Measurements from ENCODE around the gene SPATA24. TPM values are rescaled to one million over a fixed set of nuclear protein-coding genes. Genes with fewer than 3 reads are reported as not detected.

Gene SPATA24
- polyA plus RNA-seq, 4 donors: 7.2 to 15.1 (median 10.7) TPM

- Histone ChIP-seq H3K9me3 (ENCODE audit: control insufficient read depth in 2 of 2, insufficient read depth in 1 of 2, low read depth in 1 of 2, low read length in 1 of 2) (no peaks in the 10 kb centered on the region), H3K27ac (ENCODE audit: low read depth in 1 of 3, low read length in 2 of 3) (no peak overlapping the region), H3K4me1 (ENCODE audit: control insufficient read depth in 3 of 3, insufficient read depth in 2 of 3, low read depth in 1 of 3, low read length in 2 of 3) (peaks cover 2 to 21% (median 2%) of the 10 kb centered on the region in 3 donors), H3K36me3 (ENCODE audit: control insufficient read depth in 3 of 3, insufficient read depth in 2 of 3, low read depth in 1 of 3, low read length in 3 of 3) (peaks cover 0 to 32% (median 3%) of the 10 kb centered on the region in 3 donors), H3K4me3 (ENCODE audit: low read depth in 1 of 3, low read length in 3 of 3) (no peak overlapping the region), H3K27me3 (ENCODE audit: control insufficient read depth in 3 of 3, insufficient read depth in 3 of 3, low read length in 3 of 3) (no peaks in the 10 kb centered on the region)
- WGBS, 3 donors: 25 to 43% (median 41%) methylated on average over 4 to 5 of the region's 5 CpGs
- FAIRE-seq: peak; percentile 72
- peak; percentile 73 to 77 for DNase-seq
Measured at GRCh38 chr5:139422307-139422893, 18.5 kb upstream of the SPATA24 start.

- no peak for FAIRE-seq
- Histone ChIP-seq H3K4me1 (ENCODE audit: control insufficient read depth in 3 of 3, insufficient read depth in 2 of 3, low read depth in 1 of 3, low read length in 2 of 3) (peaks cover 6 to 32% (median 12%) of the 10 kb centered on the region in 3 donors), H3K4me3 (ENCODE audit: low read depth in 1 of 3, low read length in 3 of 3) (no peak overlapping the region), H3K27me3 (ENCODE audit: control insufficient read depth in 3 of 3, insufficient read depth in 3 of 3, low read length in 3 of 3) (no peaks in the 10 kb centered on the region), H3K9me3 (ENCODE audit: control insufficient read depth in 2 of 2, insufficient read depth in 1 of 2, low read depth in 1 of 2, low read length in 1 of 2) (no peaks in the 10 kb centered on the region), H3K36me3 (ENCODE audit: control insufficient read depth in 3 of 3, insufficient read depth in 2 of 3, low read depth in 1 of 3, low read length in 3 of 3) (peaks cover 0 to 21% (median 0%) of the 10 kb centered on the region in 3 donors), H3K27ac (ENCODE audit: low read depth in 1 of 3, low read length in 2 of 3) (peak overlapping the region in 2 of 3 donors; percentile 1 to 79)
- peak; percentile 71 to 81 for DNase-seq
- WGBS, 3 donors: 19 to 54% (median 44%) methylated on average over 9 of the region's 9 CpGs
Measured at GRCh38 chr5:139419226-139420192, 15.6 kb upstream of the SPATA24 start.

DNA sequence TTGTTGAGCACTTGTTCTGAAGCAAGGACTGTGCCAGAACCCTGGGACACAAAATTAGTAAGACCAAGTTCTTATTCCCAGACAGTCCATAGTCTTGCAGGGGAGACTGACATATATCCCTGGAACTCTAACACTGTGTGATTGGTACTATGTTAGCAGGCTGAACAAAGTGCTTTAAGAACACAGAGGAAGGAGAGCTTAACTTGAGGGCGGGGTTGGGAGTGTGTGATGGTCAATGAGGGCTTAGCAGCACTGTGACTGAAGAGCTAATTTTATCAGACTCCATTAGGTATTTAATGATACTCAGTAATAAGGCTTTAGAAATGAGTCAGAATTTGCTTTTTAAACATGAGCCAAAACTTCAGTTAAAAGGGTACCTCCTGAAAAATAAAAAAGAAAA is 14.9 kb upstream of the SPATA24 start:
- WGBS, 3 donors: 23 to 62% (median 58%) methylated on average over 1 of the region's 1 CpG
- peak; percentile 32 to 58 for DNase-seq
- H3K4me3 ChIP-seq (ENCODE audit: low read depth in 1 of 3, low read length in 3 of 3): no peak overlapping the region
- no peaks in the 10 kb centered on the region for H3K27me3 ChIP-seq (ENCODE audit: control insufficient read depth in 3 of 3, insufficient read depth in 3 of 3, low read length in 3 of 3)
- H3K36me3 ChIP-seq (ENCODE audit: control insufficient read depth in 3 of 3, insufficient read depth in 2 of 3, low read depth in 1 of 3, low read length in 3 of 3): peaks cover 0 to 16% (median 0%) of the 10 kb centered on the region in 3 donors
- no peak for FAIRE-seq
- peak overlapping the region in 2 of 3 donors; percentile 45 to 79 for H3K27ac ChIP-seq (ENCODE audit: low read depth in 1 of 3, low read length in 2 of 3)
- H3K9me3 ChIP-seq (ENCODE audit: control insufficient read depth in 2 of 2, insufficient read depth in 1 of 2, low read depth in 1 of 2, low read length in 1 of 2): no peaks in the 10 kb centered on the region
- peaks cover 7 to 35% (median 15%) of the 10 kb centered on the region in 3 donors for H3K4me1 ChIP-seq (ENCODE audit: control insufficient read depth in 3 of 3, insufficient read depth in 2 of 3, low read depth in 1 of 3, low read length in 2 of 3)

DNA sequence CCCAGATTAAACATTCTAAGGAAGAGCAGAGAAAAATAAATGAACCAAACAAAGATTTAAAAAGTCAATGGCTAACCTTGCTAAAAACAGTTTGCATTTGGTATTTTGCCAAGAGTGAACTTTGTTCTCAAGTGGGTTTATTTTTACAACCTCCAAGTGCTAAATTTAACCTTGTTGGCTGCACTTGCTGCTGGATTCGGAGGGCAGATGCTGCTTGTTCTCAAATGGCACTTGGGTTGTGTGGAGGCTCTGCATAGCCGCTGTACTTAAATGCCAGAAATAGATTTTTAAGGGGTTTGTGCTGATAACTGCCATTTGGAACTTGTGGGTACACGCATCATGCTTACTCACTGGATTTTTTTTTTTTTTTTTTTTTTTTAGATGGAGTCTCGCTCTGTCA is 13.3 kb upstream of the SPATA24 start:
- FAIRE-seq (no peak), DNase-seq (peak in 1 of 2 donors; percentile 25)
- 58 to 68% (median 60%) methylated on average over 4 of the region's 4 CpGs for WGBS, 3 donors
- no peaks in the 10 kb centered on the region for H3K9me3 ChIP-seq (ENCODE audit: control insufficient read depth in 2 of 2, insufficient read depth in 1 of 2, low read depth in 1 of 2, low read length in 1 of 2)
- peaks cover 0 to 13% (median 6%) of the 10 kb centered on the region in 3 donors for H3K36me3 ChIP-seq (ENCODE audit: control insufficient read depth in 3 of 3, insufficient read depth in 2 of 3, low read depth in 1 of 3, low read length in 3 of 3)
- no peak overlapping the region for H3K27ac ChIP-seq (ENCODE audit: low read depth in 1 of 3, low read length in 2 of 3)
- no peak overlapping the region for H3K4me3 ChIP-seq (ENCODE audit: low read depth in 1 of 3, low read length in 3 of 3)
- H3K27me3 ChIP-seq (ENCODE audit: control insufficient read depth in 3 of 3, insufficient read depth in 3 of 3, low read length in 3 of 3): no peaks in the 10 kb centered on the region
- peaks cover 7 to 35% (median 15%) of the 10 kb centered on the region in 3 donors for H3K4me1 ChIP-seq (ENCODE audit: control insufficient read depth in 3 of 3, insufficient read depth in 2 of 3, low read depth in 1 of 3, low read length in 2 of 3)

DNA sequence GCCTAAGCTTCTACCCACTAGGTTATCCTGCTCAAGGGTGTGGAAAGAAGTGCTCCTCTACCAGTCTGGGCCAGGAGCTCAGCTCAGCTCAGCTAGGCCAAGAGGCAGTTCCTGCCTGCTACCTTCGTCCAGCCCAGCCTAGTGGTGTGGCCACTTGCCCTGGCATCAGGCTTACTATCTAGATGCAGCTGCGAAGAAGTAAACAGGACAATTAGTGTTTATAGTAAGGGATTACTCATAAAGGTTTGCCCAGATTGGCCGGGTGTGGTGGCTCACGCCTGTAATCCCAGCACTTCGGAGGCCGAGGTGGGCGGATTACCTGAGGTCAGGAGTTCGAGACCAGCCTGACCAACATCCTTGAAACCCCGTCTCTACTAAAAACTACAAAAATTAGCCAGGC is 12.8 kb upstream of the SPATA24 start:
- Histone ChIP-seq H3K27me3 (ENCODE audit: control insufficient read depth in 3 of 3, insufficient read depth in 3 of 3, low read length in 3 of 3) (no peaks in the 10 kb centered on the region), H3K4me3 (ENCODE audit: low read depth in 1 of 3, low read length in 3 of 3) (no peak overlapping the region), H3K27ac (ENCODE audit: low read depth in 1 of 3, low read length in 2 of 3) (peak overlapping the region in 1 of 3 donors; percentile 81), H3K4me1 (ENCODE audit: control insufficient read depth in 3 of 3, insufficient read depth in 2 of 3, low read depth in 1 of 3, low read length in 2 of 3) (peaks cover 7 to 35% (median 15%) of the 10 kb centered on the region in 3 donors), H3K36me3 (ENCODE audit: control insufficient read depth in 3 of 3, insufficient read depth in 2 of 3, low read depth in 1 of 3, low read length in 3 of 3) (peaks cover 0 to 13% (median 6%) of the 10 kb centered on the region in 3 donors), H3K9me3 (ENCODE audit: control insufficient read depth in 2 of 2, insufficient read depth in 1 of 2, low read depth in 1 of 2, low read length in 1 of 2) (no peaks in the 10 kb centered on the region)
- 29 to 67% (median 45%) methylated on average over 9 of the region's 9 CpGs for WGBS, 3 donors
- peak in 1 of 2 donors; percentile 73 for DNase-seq
- no peak for FAIRE-seq

GRCh38 chr5:139415869-139416268 is 12.0 kb upstream of the SPATA24 start:
- peaks cover 0 to 10% (median 6%) of the 10 kb centered on the region in 3 donors for H3K36me3 ChIP-seq (ENCODE audit: control insufficient read depth in 3 of 3, insufficient read depth in 2 of 3, low read depth in 1 of 3, low read length in 3 of 3)
- H3K27me3 ChIP-seq (ENCODE audit: control insufficient read depth in 3 of 3, insufficient read depth in 3 of 3, low read length in 3 of 3): no peaks in the 10 kb centered on the region
- H3K27ac ChIP-seq (ENCODE audit: low read depth in 1 of 3, low read length in 2 of 3): no peak overlapping the region
- H3K9me3 ChIP-seq (ENCODE audit: control insufficient read depth in 2 of 2, insufficient read depth in 1 of 2, low read depth in 1 of 2, low read length in 1 of 2): no peaks in the 10 kb centered on the region
- H3K4me1 ChIP-seq (ENCODE audit: control insufficient read depth in 3 of 3, insufficient read depth in 2 of 3, low read depth in 1 of 3, low read length in 2 of 3): peaks cover 7 to 35% (median 15%) of the 10 kb centered on the region in 3 donors
- DNase-seq: no peak
- no peak overlapping the region for H3K4me3 ChIP-seq (ENCODE audit: low read depth in 1 of 3, low read length in 3 of 3)
- FAIRE-seq: no peak

DNA sequence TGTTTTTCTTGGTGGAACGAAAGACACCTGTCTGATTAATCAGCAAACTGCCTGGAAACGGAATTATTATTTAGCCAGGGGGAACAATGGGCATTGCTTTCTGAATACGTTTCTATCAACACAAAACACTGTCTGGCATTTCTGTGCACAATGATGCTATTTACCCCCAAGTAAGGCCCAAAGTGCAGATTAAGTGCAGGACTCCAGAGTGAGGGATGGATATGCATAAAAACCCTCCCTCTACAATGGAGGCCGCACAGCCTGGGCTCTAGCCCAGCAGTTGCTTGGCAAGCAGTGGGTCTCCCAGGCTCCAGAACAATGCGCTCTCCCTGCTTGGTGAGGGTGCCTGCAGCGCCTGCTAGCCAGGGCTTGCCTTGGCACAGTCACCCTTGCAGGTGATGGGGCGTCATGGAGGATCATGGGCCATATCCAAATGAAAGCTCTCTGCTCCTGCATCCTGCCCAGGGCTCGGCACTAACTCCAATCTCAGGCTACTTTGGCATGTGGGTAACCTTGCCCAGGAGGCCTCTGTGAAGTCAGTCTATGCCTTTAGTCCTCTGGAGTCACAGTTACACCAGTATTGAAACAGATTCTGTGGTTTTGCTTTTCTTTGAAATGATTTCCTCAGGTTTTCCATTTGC is 11.5 kb upstream of the SPATA24 start:
- peaks cover 7 to 35% (median 15%) of the 10 kb centered on the region in 3 donors for H3K4me1 ChIP-seq (ENCODE audit: control insufficient read depth in 3 of 3, insufficient read depth in 2 of 3, low read depth in 1 of 3, low read length in 2 of 3)
- 61 to 70% (median 62%) methylated on average over 8 of the region's 8 CpGs for WGBS, 3 donors
- FAIRE-seq (no peak), DNase-seq (no peak)
- peak overlapping the region; percentile 19 to 76 (median 56) for H3K27ac ChIP-seq (ENCODE audit: low read depth in 1 of 3, low read length in 2 of 3)
- no peak overlapping the region for H3K4me3 ChIP-seq (ENCODE audit: low read depth in 1 of 3, low read length in 3 of 3)
- H3K27me3 ChIP-seq (ENCODE audit: control insufficient read depth in 3 of 3, insufficient read depth in 3 of 3, low read length in 3 of 3): no peaks in the 10 kb centered on the region
- H3K9me3 ChIP-seq (ENCODE audit: control insufficient read depth in 2 of 2, insufficient read depth in 1 of 2, low read depth in 1 of 2, low read length in 1 of 2): no peaks in the 10 kb centered on the region
- H3K36me3 ChIP-seq (ENCODE audit: control insufficient read depth in 3 of 3, insufficient read depth in 2 of 3, low read depth in 1 of 3, low read length in 3 of 3): peaks cover 0 to 9% (median 6%) of the 10 kb centered on the region in 3 donors

DNA sequence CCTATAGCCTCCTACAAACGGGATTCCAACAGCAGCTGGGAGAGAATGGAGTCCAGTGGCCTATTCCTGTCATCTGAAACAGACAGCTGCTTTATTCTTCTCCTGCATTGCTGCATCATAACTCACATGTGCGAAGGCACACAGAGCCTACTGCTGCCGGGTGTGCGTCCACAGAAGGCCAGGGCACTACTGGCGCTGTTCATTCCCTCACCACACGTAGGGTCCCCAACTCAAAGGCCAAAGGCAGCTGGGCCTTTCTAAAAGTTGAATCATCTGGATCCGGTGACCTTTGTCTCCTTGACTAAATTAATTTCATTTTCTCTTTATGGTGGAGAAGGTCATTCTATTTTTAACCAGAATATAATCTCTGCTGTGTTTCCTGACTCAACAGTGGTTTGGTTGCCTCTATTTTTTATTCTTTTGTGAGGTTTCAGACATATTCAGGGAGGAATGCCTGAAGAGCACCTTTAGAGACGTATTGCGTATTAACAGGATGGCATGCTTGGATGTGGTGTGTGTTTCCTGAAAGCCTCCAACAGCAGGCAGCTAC is 10.8 kb upstream of the SPATA24 start:
- DNase-seq: peak; percentile 47 to 85
- Histone ChIP-seq H3K4me1 (ENCODE audit: control insufficient read depth in 3 of 3, insufficient read depth in 2 of 3, low read depth in 1 of 3, low read length in 2 of 3) (peaks cover 7 to 30% (median 13%) of the 10 kb centered on the region in 3 donors), H3K27me3 (ENCODE audit: control insufficient read depth in 3 of 3, insufficient read depth in 3 of 3, low read length in 3 of 3) (no peaks in the 10 kb centered on the region), H3K9me3 (ENCODE audit: control insufficient read depth in 2 of 2, insufficient read depth in 1 of 2, low read depth in 1 of 2, low read length in 1 of 2) (no peaks in the 10 kb centered on the region), H3K4me3 (ENCODE audit: low read depth in 1 of 3, low read length in 3 of 3) (no peak overlapping the region), H3K27ac (ENCODE audit: low read depth in 1 of 3, low read length in 2 of 3) (peak overlapping the region; percentile 19 to 87 (median 76)), H3K36me3 (ENCODE audit: control insufficient read depth in 3 of 3, insufficient read depth in 2 of 3, low read depth in 1 of 3, low read length in 3 of 3) (peaks cover 0 to 9% (median 6%) of the 10 kb centered on the region in 3 donors)
- 27 to 53% (median 47%) methylated on average over 9 of the region's 9 CpGs for WGBS, 3 donors
- no peak for FAIRE-seq

Measured in small intestine (tissue), 7 donors.